Activated T-helper 17 cell treated with anti-CD3 and anti-CD28 coated beads, Interleukin-2, amount 50 U/mL, for 72 hours (primary cell): ENCODE measurements around the gene PCIF1. TPM values are rescaled to one million over a fixed set of nuclear protein-coding genes. Genes with fewer than 3 reads are reported as not detected.
"Not testable (repeated sequence)": the region's sequence is repeated elsewhere in the genome, so short reads cannot be mapped to it uniquely, and the experiment has no call there.

Experiments
- ATAC-seq: fragments of 150-1000 bp; cut with Tn5 transposase; replicated peaks from 2 replicates; pipeline ENCODE4 v1.10.0; 2021; ENCODE audit warnings: mild to moderate bottlenecking, moderate library complexity
- H3K27ac Mint-ChIP-seq: one replicate; pipeline ENCODE4 v1.8.0; 2022; ENCODE audit warnings: mixed read lengths
- H3K27me3 Mint-ChIP-seq: one replicate; pipeline ENCODE4 v1.8.0; 2022; ENCODE audit warnings: mixed read lengths
- H3K36me3 Mint-ChIP-seq: one replicate; pipeline ENCODE4 v1.8.0; 2022; ENCODE audit warnings: low read depth, mild to moderate bottlenecking, mixed read lengths
- H3K4me1 Mint-ChIP-seq: one replicate; pipeline ENCODE4 v1.8.0; 2022; ENCODE audit warnings: mixed read lengths
- H3K4me3 Mint-ChIP-seq: one replicate; pipeline ENCODE4 v1.8.0; 2022; ENCODE audit warnings: mild to moderate bottlenecking, mixed read lengths
- H3K9me3 Mint-ChIP-seq: one replicate; pipeline ENCODE4 v1.8.0; 2022; ENCODE audit warnings: mixed read lengths
- total RNA-seq, 2 donors: library from RNA; stranded (reverse); gene quantifications; one replicate each; pipeline ENCODE4 v1.2.3, GENCODE V29; 2022

Gene PCIF1
- total RNA-seq, 2 donors from 2014 or later = 33.1 to 34.3 TPM

- peaks cover 14% of the 10 kb centered on the region for H3K4me1 Mint-ChIP-seq
- no peak for ATAC-seq
- H3K27ac Mint-ChIP-seq = peak overlapping the region; percentile 85
- no peaks in the 10 kb centered on the region for H3K9me3 Mint-ChIP-seq
- peaks cover 80% of the 10 kb centered on the region for H3K36me3 Mint-ChIP-seq
- no peaks in the 10 kb centered on the region for H3K27me3 Mint-ChIP-seq
- H3K4me3 Mint-ChIP-seq = peak overlapping the region; percentile 60
Measured at GRCh38 chr20:45945678-45946148, 11.2 kb downstream of the PCIF1 start.

- H3K4me1 Mint-ChIP-seq = peaks cover 14% of the 10 kb centered on the region
Measured at GRCh38 chr20:45946149-45946970, 11.9 kb downstream of the PCIF1 start.

GRCh38 chr20:45947110-45947866 lies 12.8 kb downstream of the PCIF1 start:
- Mint-ChIP-seq H3K36me3 (peaks cover 96% of the 10 kb centered on the region), H3K4me3 (no peak overlapping the region)

More at GRCh38 chr20:45946149-45946970, 11.9 kb downstream of the PCIF1 start:
- Mint-ChIP-seq H3K27ac (peak overlapping the region; percentile 85), H3K27me3 (no peaks in the 10 kb centered on the region), H3K36me3 (peaks cover 86% of the 10 kb centered on the region), H3K4me3 (peak overlapping the region; percentile 60), H3K9me3 (no peaks in the 10 kb centered on the region)
- ATAC-seq = peak; percentile 79

GRCh38 chr20:45948261-45948733 lies 13.8 kb downstream of the PCIF1 start:
- ATAC-seq = no peak
- Mint-ChIP-seq H3K36me3 (peaks cover 92% of the 10 kb centered on the region), H3K27me3 (no peaks in the 10 kb centered on the region), H3K4me3 (no peak overlapping the region), H3K27ac (peak overlapping the region; percentile 50), H3K9me3 (no peaks in the 10 kb centered on the region), H3K4me1 (peaks cover 14% of the 10 kb centered on the region)

More at GRCh38 chr20:45947110-45947866, 12.8 kb downstream of the PCIF1 start:
- no peak for ATAC-seq
- Mint-ChIP-seq H3K4me1 (peaks cover 14% of the 10 kb centered on the region), H3K9me3 (no peaks in the 10 kb centered on the region), H3K27ac (peak overlapping the region; percentile 50), H3K27me3 (no peaks in the 10 kb centered on the region)

GRCh38 chr20:45948742-45949541 lies 14.5 kb downstream of the PCIF1 start:
- Mint-ChIP-seq H3K4me3 (no peak overlapping the region), H3K36me3 (peaks cover 91% of the 10 kb centered on the region), H3K27ac (peak overlapping the region; percentile 70), H3K27me3 (no peaks in the 10 kb centered on the region), H3K9me3 (no peaks in the 10 kb centered on the region), H3K4me1 (peaks cover 10% of the 10 kb centered on the region)
- no peak for ATAC-seq

- no peaks in the 10 kb centered on the region for H3K27me3 Mint-ChIP-seq
- no peaks in the 10 kb centered on the region for H3K9me3 Mint-ChIP-seq
- H3K4me1 Mint-ChIP-seq = peaks cover 5% of the 10 kb centered on the region
- ATAC-seq = no peak
- H3K4me3 Mint-ChIP-seq = no peak overlapping the region
- H3K36me3 Mint-ChIP-seq = peaks cover 91% of the 10 kb centered on the region
- H3K27ac Mint-ChIP-seq = peak overlapping the region; percentile 70
Measured at GRCh38 chr20:45949542-45950329, 15.3 kb downstream of the PCIF1 start.

- H3K9me3 Mint-ChIP-seq = no peaks in the 10 kb centered on the region
- H3K27ac Mint-ChIP-seq = no peak overlapping the region
- H3K36me3 Mint-ChIP-seq = peaks cover 91% of the 10 kb centered on the region
- peaks cover 5% of the 10 kb centered on the region for H3K4me1 Mint-ChIP-seq
- H3K27me3 Mint-ChIP-seq = no peaks in the 10 kb centered on the region
- ATAC-seq = no peak
- H3K4me3 Mint-ChIP-seq = no peak overlapping the region
Measured at GRCh38 chr20:45950330-45950646, 15.8 kb downstream of the PCIF1 start.

- peak overlapping the region; percentile 73 for H3K27ac Mint-ChIP-seq
Measured at GRCh38 chr20:45951925-45952834, 17.7 kb downstream of the PCIF1 start.

GRCh38 chr20:45952861-45953260 lies 18.4 kb downstream of the PCIF1 start:
- no peaks in the 10 kb centered on the region for H3K9me3 Mint-ChIP-seq
- no peak overlapping the region for H3K4me3 Mint-ChIP-seq
- H3K4me1 Mint-ChIP-seq = no peaks in the 10 kb centered on the region
- H3K27ac Mint-ChIP-seq = no peak overlapping the region
- ATAC-seq = no peak
- peaks cover 90% of the 10 kb centered on the region for H3K36me3 Mint-ChIP-seq
- H3K27me3 Mint-ChIP-seq = no peaks in the 10 kb centered on the region

More at GRCh38 chr20:45951925-45952834, 17.7 kb downstream of the PCIF1 start:
- H3K27me3 Mint-ChIP-seq = no peaks in the 10 kb centered on the region
- H3K9me3 Mint-ChIP-seq = no peaks in the 10 kb centered on the region
- H3K4me1 Mint-ChIP-seq = no peaks in the 10 kb centered on the region
- H3K36me3 Mint-ChIP-seq = peaks cover 90% of the 10 kb centered on the region
- H3K4me3 Mint-ChIP-seq = no peak overlapping the region
- peak; percentile 20 for ATAC-seq

- Mint-ChIP-seq H3K9me3 (no peaks in the 10 kb centered on the region), H3K4me3 (no peak overlapping the region), H3K27ac (no peak overlapping the region), H3K36me3 (peaks cover 92% of the 10 kb centered on the region), H3K27me3 (no peaks in the 10 kb centered on the region), H3K4me1 (no peaks in the 10 kb centered on the region)
- no peak for ATAC-seq
Measured at GRCh38 chr20:45953672-45954071, 19.2 kb downstream of the PCIF1 start.

- H3K9me3 Mint-ChIP-seq, H3K27me3 Mint-ChIP-seq, H3K27ac Mint-ChIP-seq, H3K4me3 Mint-ChIP-seq, ATAC-seq, H3K4me1 Mint-ChIP-seq: not testable (repeated sequence)
- peaks cover 92% of the 10 kb centered on the region for H3K36me3 Mint-ChIP-seq
Measured at GRCh38 chr20:45956326-45956725, 21.8 kb downstream of the PCIF1 start.

- no peak for ATAC-seq
- Mint-ChIP-seq H3K4me1 (no peaks in the 10 kb centered on the region), H3K9me3 (no peaks in the 10 kb centered on the region), H3K27me3 (no peaks in the 10 kb centered on the region), H3K4me3 (no peak overlapping the region), H3K27ac (no peak overlapping the region), H3K36me3 (peaks cover 92% of the 10 kb centered on the region)
Measured at GRCh38 chr20:45957021-45957941, 22.8 kb downstream of the PCIF1 start.
